HUES64 (cell line): ENCODE data around the gene KLK10. TPM values are rescaled to one million over a fixed set of nuclear protein-coding genes. Genes with fewer than 3 reads are reported as not detected.

ENCODE experiments used
- H3K27ac ChIP-seq: 2 replicates; pipeline ENCODE4 v1.7.0; 2013; ENCODE audit warnings: low read depth, low read length, inconsistent platforms
- H3K27me3 ChIP-seq: 2 replicates; pipeline ENCODE4 v1.6.1; 2013; ENCODE audit warnings: mild to moderate bottlenecking, low read length; ENCODE audit not compliant: insufficient read depth
- H3K36me3 ChIP-seq: 2 replicates; pipeline ENCODE4 v1.6.1; 2013; ENCODE audit warnings: mild to moderate bottlenecking, low read length; ENCODE audit not compliant: insufficient read depth
- H3K4me1 ChIP-seq: 2 replicates; pipeline ENCODE4 v1.6.1; 2013; ENCODE audit warnings: mild to moderate bottlenecking, low read length, moderate library complexity; ENCODE audit not compliant: insufficient read depth
- H3K4me3 ChIP-seq: 2 replicates; pipeline ENCODE4 v1.5.1; 2013; ENCODE audit warnings: mild to moderate bottlenecking, low read length, moderate library complexity
- H3K9ac ChIP-seq: 2 replicates; pipeline ENCODE4 v1.6.1; 2013; ENCODE audit warnings: mild to moderate bottlenecking, low read depth, low read length
- H3K9me3 ChIP-seq: 2 replicates; pipeline ENCODE4 v1.6.1; 2013; ENCODE audit warnings: low read depth, low read length; ENCODE audit not compliant: insufficient read depth
- WGBS: fragments of 150-250, 120-280 bp; methylation state at CpG from one replicate; pipeline ENCODE4 v1.1.7; 2013; ENCODE audit warnings: missing lambda C conversion rate; 5-methylcytosine and 5-hydroxymethylcytosine counted together
- polyA plus RNA-seq, 2 experiments: library from polyadenylated mRNA; stranded (reverse); fragments of 50-300 nt; gene quantifications; one replicate each; pipeline ENCODE4 v1.2.3, GENCODE V29; 2013

The KLK10 gene, protein sequence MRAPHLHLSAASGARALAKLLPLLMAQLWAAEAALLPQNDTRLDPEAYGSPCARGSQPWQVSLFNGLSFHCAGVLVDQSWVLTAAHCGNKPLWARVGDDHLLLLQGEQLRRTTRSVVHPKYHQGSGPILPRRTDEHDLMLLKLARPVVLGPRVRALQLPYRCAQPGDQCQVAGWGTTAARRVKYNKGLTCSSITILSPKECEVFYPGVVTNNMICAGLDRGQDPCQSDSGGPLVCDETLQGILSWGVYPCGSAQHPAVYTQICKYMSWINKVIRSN
- 1.7 TPM for polyA plus RNA-seq (2013, experiment 1 of 2)
- 2.5 TPM for polyA plus RNA-seq (2013, experiment 2 of 2)

DNA sequence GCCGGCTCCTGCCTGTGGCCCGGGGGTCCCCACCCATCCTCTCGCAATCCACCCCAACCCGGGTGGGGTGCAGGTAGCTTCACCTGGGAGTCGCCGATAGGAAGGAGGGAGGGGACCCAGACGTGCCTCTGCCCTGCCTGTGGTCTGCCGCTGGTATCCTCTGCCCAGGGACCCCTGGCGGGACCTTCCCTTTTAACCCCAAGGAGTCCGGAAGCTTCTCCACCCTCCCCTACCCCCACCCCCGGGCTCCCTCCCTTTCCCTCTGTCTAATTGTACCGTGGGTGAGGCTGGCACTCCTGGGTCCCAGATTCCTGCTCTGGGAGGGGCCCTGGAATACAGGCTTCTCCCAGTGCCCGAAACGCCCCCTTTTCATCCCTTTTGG is at the start of gene KLK10:
Gene KLK10 (minus strand): TSS at position 166 of the 382 bp plus-strand sequence. CDS start 579 bp downstream, outside the sequence.
- no peaks in the 10 kb centered on the region for H3K36me3 ChIP-seq
- H3K9me3 ChIP-seq: no peaks in the 10 kb centered on the region
- no peaks in the 10 kb centered on the region for H3K4me1 ChIP-seq
- H3K9ac ChIP-seq: no peak within 1 kb of the TSS
- peaks cover 43% of the 10 kb centered on the region for H3K27me3 ChIP-seq
- no peak within 1 kb of the TSS for H3K27ac ChIP-seq
- peak within 1 kb of the TSS; percentile 54 for H3K4me3 ChIP-seq
- WGBS: 13% methylated on average over 14 of the region's 14 CpGs

DNA sequence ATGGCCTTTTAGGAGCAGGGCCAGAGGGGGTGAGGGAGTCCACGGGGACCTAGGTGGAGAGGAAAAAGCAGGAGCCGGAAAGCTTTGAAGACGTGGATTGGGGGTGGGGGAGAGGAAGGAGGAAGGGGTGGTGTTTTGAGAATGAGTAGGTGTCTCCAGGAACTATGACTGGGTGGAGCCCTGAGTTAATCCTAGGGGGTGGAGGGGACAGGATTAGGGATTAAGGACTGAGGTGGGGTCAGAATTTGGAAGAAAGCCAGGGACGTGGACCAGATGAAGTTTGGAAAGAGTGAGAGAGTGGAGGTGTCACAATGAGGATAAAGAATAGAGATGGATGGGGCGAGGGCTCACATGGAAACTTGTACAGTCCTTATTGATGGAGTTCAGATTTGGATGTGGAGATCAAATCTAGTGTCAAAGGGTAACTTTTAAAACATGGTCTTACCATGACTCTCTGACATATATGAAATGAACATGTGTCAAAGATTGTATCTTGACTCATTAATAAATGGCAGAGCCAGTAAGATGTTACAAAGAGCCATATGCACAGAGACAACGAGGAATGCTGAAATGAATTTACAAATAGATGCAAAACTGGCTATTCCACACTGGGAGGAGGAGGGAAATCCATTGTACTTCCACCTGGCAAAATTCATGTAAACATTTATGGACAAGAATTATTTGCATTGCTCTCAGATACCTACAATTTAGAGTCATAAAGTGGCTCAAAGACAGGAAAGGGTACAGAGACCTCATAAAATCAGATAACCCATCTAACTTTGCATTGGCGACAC is 47.1 kb upstream of the KLK10 start:
- H3K9ac ChIP-seq: no peak overlapping the region
- peaks cover 5% of the 10 kb centered on the region; the same call in 1 of the 2 replicates for H3K4me1 ChIP-seq
- H3K4me3 ChIP-seq: no peak overlapping the region
- H3K27me3 ChIP-seq: peaks cover 15% of the 10 kb centered on the region; the same call in 1 of the 2 replicates
- no peak overlapping the region for H3K27ac ChIP-seq
- 81% methylated on average over 7 of the region's 7 CpGs for WGBS
- H3K9me3 ChIP-seq: no peaks in the 10 kb centered on the region
- no peaks in the 10 kb centered on the region for H3K36me3 ChIP-seq

GRCh38 chr19:51065221-51065960 is 45.9 kb upstream of the KLK10 start:
- Histone ChIP-seq H3K9me3 (no peaks in the 10 kb centered on the region), H3K4me3 (peak overlapping the region; percentile 61), H3K4me1 (peaks cover 5% of the 10 kb centered on the region; the same call in 1 of the 2 replicates), H3K36me3 (no peaks in the 10 kb centered on the region), H3K9ac (no peak overlapping the region), H3K27ac (no peak overlapping the region; the same call in 1 of the 2 replicates), H3K27me3 (peaks cover 15% of the 10 kb centered on the region; the same call in 1 of the 2 replicates)
- 8% methylated on average over 23 of the region's 25 CpGs for WGBS

DNA sequence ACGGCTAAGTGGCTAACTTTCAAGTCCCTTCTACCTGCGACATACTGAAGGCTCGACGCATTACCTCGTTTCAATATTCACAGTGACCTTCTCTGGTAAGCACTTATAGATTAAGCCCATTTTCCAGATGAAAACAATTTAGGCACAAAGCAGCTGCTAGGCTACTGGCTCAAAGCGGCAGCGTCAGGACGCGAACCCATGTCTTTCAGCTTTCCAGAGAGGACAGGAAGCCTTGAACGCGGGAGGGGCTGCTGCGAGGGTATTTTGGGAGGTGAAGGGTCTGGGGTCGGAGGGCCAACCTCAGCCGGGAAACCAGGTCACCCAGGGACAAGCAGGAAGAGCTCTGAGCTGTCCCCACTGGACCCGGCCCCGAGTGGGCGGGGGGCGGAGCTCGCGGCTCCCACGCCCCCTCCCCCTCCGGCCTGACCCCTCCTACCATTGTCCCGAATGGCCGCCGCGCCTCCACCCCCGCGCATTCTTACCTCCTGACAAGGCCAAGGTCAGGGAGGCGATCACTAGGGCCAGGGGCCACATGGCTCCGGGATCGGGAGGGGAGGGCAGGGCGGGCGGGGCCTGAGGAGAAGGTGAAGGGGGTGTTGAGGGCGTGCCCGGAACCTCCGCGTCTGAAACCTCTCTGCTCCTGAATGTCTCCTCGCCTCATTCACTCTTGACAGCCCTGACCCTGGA is 45.2 kb upstream of the KLK10 start, which contains the start of gene KLK13:
Gene KLK13 (minus strand): TSS at position 559 of the 687 bp plus-strand sequence. CDS start 25 bp downstream, at position 534.
- Histone ChIP-seq H3K27ac (no peak within 1 kb of the TSS; the same call in 1 of the 2 replicates), H3K4me1 (peaks cover 5% of the 10 kb centered on the region; the same call in 1 of the 2 replicates), H3K9ac (no peak within 1 kb of the TSS; the same call in 1 of the 2 replicates), H3K9me3 (no peaks in the 10 kb centered on the region), H3K36me3 (no peaks in the 10 kb centered on the region), H3K27me3 (peaks cover 15% of the 10 kb centered on the region; the same call in 1 of the 2 replicates), H3K4me3 (peak within 1 kb of the TSS; percentile 61)
- 16% methylated on average over 35 of the region's 38 CpGs for WGBS

GRCh38 chr19:51063664-51064063 is 44.2 kb upstream of the KLK10 start:
- H3K27me3 ChIP-seq: peaks cover 15% of the 10 kb centered on the region; the same call in 1 of the 2 replicates
- no peak overlapping the region for H3K27ac ChIP-seq
- no peak overlapping the region for H3K4me3 ChIP-seq
- H3K9me3 ChIP-seq: no peaks in the 10 kb centered on the region
- no peak overlapping the region for H3K9ac ChIP-seq
- peaks cover 5% of the 10 kb centered on the region; the same call in 1 of the 2 replicates for H3K4me1 ChIP-seq
- WGBS: 97% methylated on average over 7 of the region's 7 CpGs
- H3K36me3 ChIP-seq: no peaks in the 10 kb centered on the region

DNA sequence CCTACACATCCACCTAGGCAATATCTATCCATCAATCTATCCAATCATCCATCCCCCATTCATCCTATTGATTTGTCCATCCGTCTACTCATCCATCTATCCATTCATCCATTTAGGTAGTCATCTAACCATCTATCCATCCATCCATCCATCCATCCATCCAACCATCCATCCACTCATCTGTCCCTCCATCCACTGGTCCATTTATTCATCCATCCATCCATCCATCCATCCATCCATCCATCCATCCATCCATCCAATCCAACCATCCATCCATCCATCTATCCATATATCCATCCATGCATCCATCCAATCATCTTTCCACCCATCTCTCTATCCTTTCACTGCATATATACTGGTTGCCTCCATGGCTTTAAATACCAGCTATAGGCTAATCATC is 41.5 kb upstream of the KLK10 start:
- H3K9me3 ChIP-seq: no peaks in the 10 kb centered on the region
- H3K9ac ChIP-seq: no peak overlapping the region
- H3K36me3 ChIP-seq: no peaks in the 10 kb centered on the region
- peaks cover 4% of the 10 kb centered on the region; the same call in 1 of the 2 replicates for H3K4me1 ChIP-seq
- WGBS: 0% methylated on average over 1 of the region's 1 CpG
- no peak overlapping the region for H3K4me3 ChIP-seq
- peaks cover 12% of the 10 kb centered on the region; the same call in 1 of the 2 replicates for H3K27me3 ChIP-seq
- no peak overlapping the region for H3K27ac ChIP-seq

- no peak overlapping the region for H3K4me3 ChIP-seq
- WGBS: 71% methylated on average over 4 of the region's 4 CpGs
- H3K9ac ChIP-seq: no peak overlapping the region
- no peak overlapping the region for H3K27ac ChIP-seq
- H3K9me3 ChIP-seq: no peaks in the 10 kb centered on the region
- peaks cover 7% of the 10 kb centered on the region; the same call in 1 of the 2 replicates for H3K27me3 ChIP-seq
- H3K36me3 ChIP-seq: no peaks in the 10 kb centered on the region
- H3K4me1 ChIP-seq: no peaks in the 10 kb centered on the region
These were observed 40.8 kb upstream of the KLK10 start for GRCh38 chr19:51060336-51060735.

DNA sequence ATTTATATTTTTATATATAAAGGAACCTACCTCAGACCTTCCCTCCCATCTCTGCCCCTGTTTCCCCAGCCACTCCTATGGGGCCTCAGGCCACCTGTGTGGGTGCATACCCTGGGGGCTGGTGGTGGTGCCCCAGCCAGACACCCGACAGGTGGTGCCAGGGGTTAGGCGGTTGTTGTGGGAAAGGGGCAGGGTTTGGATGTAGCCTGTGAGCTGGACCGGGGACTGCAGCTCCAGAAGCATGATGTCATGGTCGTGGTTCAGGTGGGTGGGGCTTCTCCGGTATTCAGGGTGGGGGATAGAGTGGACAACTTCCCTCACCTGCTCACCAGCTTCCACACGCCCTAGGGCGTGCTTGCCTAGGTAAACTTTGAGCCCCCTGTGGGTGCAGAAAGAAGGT is 40.2 kb upstream of the KLK10 start:
- peaks cover 3% of the 10 kb centered on the region; the same call in 1 of the 2 replicates for H3K27me3 ChIP-seq
- no peak overlapping the region for H3K4me3 ChIP-seq
- no peaks in the 10 kb centered on the region for H3K4me1 ChIP-seq
- no peaks in the 10 kb centered on the region for H3K36me3 ChIP-seq
- no peak overlapping the region for H3K27ac ChIP-seq
- WGBS: 90% methylated on average over 5 of the region's 7 CpGs
- no peaks in the 10 kb centered on the region for H3K9me3 ChIP-seq
- H3K9ac ChIP-seq: no peak overlapping the region

DNA sequence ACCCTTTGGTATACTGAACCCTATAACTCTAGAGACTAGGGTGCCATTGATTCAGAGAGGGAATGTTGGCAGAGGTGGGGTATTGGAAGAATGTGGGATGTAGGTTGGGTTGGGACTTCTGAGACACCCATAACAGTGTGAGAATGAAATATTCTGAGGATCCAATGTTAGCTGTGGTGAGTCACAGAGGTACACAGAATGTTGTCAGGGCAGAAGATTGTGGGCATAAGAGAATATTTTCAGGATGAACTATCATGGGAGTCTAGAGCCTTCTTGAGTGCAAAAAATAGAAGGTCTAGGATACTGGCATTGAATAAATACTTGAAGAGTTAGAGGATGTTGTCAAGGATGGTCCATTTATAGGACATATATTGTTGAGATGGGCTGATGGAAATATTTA is 36.4 kb upstream of the KLK10 start:
- Histone ChIP-seq H3K27me3 (no peaks in the 10 kb centered on the region), H3K9me3 (no peaks in the 10 kb centered on the region), H3K27ac (no peak overlapping the region), H3K9ac (no peak overlapping the region), H3K4me3 (no peak overlapping the region), H3K36me3 (no peaks in the 10 kb centered on the region), H3K4me1 (peaks cover 5% of the 10 kb centered on the region; the same call in 1 of the 2 replicates)

DNA sequence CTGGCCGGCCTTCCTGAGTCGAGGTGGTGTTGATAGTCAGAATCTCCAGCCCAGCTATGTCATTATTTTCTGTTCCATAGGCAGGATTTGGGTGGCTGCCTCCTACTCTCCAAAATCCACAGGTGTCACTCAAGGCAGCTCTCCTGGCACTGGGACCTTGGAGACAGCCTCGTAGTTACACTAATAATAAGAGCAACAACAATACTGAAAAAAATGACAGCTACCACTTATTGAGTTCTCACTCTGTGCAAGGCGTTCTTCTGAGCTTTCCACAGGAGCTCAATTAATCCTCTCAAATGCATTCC is 27.5 kb upstream of the KLK10 start:
- Histone ChIP-seq H3K27me3 (no peaks in the 10 kb centered on the region), H3K4me3 (peak overlapping the region; percentile 14; the same call in 1 of the 2 replicates), H3K9ac (peak overlapping the region; percentile 17; the same call in 1 of the 2 replicates), H3K4me1 (peaks cover 19% of the 10 kb centered on the region), H3K9me3 (no peaks in the 10 kb centered on the region), H3K36me3 (no peaks in the 10 kb centered on the region), H3K27ac (peak overlapping the region; percentile 83; the same call in 1 of the 2 replicates)
- 15% methylated on average over 4 of the region's 4 CpGs for WGBS
